ENCODE measurements around the gene HSPA1L. TPM values are rescaled to one million over a fixed set of nuclear protein-coding genes. Genes with fewer than 3 reads are reported as not detected.

HSPA1L gene
- total and polyA plus RNA-seq, 2 experiments from 2014 or later, result 0.44 to 0.83 TPM

GRCh38 chr6:31862344-31863235, 47.5 kb upstream of the HSPA1L start, which contains the start of gene NEU1:
Gene NEU1 (minus strand): TSS chr6:31862821. CDS start chr6:31862776, 45 bp downstream.
- no peaks in the 10 kb centered on the region for H3K36me3 ChIP-seq (ENCODE audit: insufficient read depth)
- Mint-ChIP-seq H3K27me3 (ENCODE audit: insufficient read depth, low read depth, poor library complexity) (peaks cover 18% of the 10 kb centered on the region), H3K4me1 (peaks cover 8% of the 10 kb centered on the region), H3K36me3 (ENCODE audit: low read depth) (peaks cover 14% of the 10 kb centered on the region), H3K4me3 (peak within 1 kb of the TSS; percentile 95), H3K27ac (peak within 1 kb of the TSS; percentile 97), H3K9me3 (peaks cover 2% of the 10 kb centered on the region; the same call in 1 of the 3 replicates)
- peaks cover 8% of the 10 kb centered on the region; the same call in 1 of the 2 replicates for H3F3A ChIP-seq (replicated peaks; ENCODE audit: low read depth)
- H3K4me3 ChIP-seq, result peak within 1 kb of the TSS; percentile 73
- H3K27ac ChIP-seq (ENCODE audit: low read depth), result peak within 1 kb of the TSS; percentile 75
- peaks cover 12% of the 10 kb centered on the region; the same call in 1 of the 2 replicates for H3K4me1 ChIP-seq (ENCODE audit: insufficient read depth)
- no peaks in the 10 kb centered on the region for H3K9me2 ChIP-seq (ENCODE audit: insufficient read depth)
- 0 out of 2 replicates have a peak within 1 kb of the TSS, but pooled peaks have one; percentile 30 for H2AFZ ChIP-seq
- peaks cover 3% of the 10 kb centered on the region; the same call in 1 of the 2 replicates for H4K20me1 ChIP-seq (replicated peaks; ENCODE audit: insufficient read depth)
- H3K4me2 ChIP-seq, result peak within 1 kb of the TSS; percentile 98
- ATAC-seq (peak; percentile 93), DNase-seq (ENCODE audit: low spot score) (peak; percentile 100)
- H3K79me2 ChIP-seq (replicated peaks; ENCODE audit: insufficient read depth), result peaks cover 8% of the 10 kb centered on the region; the same call in 1 of the 2 replicates
- no peaks in the 10 kb centered on the region for H3K27me3 ChIP-seq (ENCODE audit: insufficient read depth)
- TF ChIP-seq ZNF331 (CRISPR knock-in tag; IDR thresholded peaks at IDR 0.05; ENCODE audit: low read depth) (no peak), CREB1 (CRISPR knock-in tag; IDR thresholded peaks at IDR 0.05; ENCODE audit: low read depth) (peak; percentile 89), ETS1 (IDR thresholded peaks at IDR 0.05) (peak; percentile 30; the same call in 1 of the 2 replicates), POLR2AphosphoS5 (IDR thresholded peaks at IDR 0.05; ENCODE audit: low read depth) (peak; percentile 91)
- TF ChIP-seq, protein P1, sequence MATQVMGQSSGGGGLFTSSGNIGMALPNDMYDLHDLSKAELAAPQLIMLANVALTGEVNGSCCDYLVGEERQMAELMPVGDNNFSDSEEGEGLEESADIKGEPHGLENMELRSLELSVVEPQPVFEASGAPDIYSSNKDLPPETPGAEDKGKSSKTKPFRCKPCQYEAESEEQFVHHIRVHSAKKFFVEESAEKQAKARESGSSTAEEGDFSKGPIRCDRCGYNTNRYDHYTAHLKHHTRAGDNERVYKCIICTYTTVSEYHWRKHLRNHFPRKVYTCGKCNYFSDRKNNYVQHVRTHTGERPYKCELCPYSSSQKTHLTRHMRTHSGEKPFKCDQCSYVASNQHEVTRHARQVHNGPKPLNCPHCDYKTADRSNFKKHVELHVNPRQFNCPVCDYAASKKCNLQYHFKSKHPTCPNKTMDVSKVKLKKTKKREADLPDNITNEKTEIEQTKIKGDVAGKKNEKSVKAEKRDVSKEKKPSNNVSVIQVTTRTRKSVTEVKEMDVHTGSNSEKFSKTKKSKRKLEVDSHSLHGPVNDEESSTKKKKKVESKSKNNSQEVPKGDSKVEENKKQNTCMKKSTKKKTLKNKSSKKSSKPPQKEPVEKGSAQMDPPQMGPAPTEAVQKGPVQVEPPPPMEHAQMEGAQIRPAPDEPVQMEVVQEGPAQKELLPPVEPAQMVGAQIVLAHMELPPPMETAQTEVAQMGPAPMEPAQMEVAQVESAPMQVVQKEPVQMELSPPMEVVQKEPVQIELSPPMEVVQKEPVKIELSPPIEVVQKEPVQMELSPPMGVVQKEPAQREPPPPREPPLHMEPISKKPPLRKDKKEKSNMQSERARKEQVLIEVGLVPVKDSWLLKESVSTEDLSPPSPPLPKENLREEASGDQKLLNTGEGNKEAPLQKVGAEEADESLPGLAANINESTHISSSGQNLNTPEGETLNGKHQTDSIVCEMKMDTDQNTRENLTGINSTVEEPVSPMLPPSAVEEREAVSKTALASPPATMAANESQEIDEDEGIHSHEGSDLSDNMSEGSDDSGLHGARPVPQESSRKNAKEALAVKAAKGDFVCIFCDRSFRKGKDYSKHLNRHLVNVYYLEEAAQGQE (IDR thresholded peaks at IDR 0.05; ENCODE audit: unreplicated experiment), result no peak
- TF ChIP-seq, protein P2, sequence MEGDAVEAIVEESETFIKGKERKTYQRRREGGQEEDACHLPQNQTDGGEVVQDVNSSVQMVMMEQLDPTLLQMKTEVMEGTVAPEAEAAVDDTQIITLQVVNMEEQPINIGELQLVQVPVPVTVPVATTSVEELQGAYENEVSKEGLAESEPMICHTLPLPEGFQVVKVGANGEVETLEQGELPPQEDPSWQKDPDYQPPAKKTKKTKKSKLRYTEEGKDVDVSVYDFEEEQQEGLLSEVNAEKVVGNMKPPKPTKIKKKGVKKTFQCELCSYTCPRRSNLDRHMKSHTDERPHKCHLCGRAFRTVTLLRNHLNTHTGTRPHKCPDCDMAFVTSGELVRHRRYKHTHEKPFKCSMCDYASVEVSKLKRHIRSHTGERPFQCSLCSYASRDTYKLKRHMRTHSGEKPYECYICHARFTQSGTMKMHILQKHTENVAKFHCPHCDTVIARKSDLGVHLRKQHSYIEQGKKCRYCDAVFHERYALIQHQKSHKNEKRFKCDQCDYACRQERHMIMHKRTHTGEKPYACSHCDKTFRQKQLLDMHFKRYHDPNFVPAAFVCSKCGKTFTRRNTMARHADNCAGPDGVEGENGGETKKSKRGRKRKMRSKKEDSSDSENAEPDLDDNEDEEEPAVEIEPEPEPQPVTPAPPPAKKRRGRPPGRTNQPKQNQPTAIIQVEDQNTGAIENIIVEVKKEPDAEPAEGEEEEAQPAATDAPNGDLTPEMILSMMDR (conservative IDR thresholded peaks at IDR 0.05; ENCODE audit: low read depth in 2 of 2), result no peak

Measured in GM23338 (cell line).